KMS-11 (cell line): ENCODE results near the gene SPNS2.

Experiments
- H2AFZ ChIP-seq: fragments of 200-600 bp; sonication (generic); 2 replicates; pipeline ENCODE4 v1.6.1; 2016; ENCODE audit warnings: antibody characterized with exemption, mixed run types, low read depth
- H3K27ac ChIP-seq: fragments of 200-600 bp; sonication (generic); 2 replicates; pipeline ENCODE4 v1.6.1; 2016; ENCODE audit warnings: mild to moderate bottlenecking, mixed run types
- H3K27me3 ChIP-seq: fragments of 200-600 bp; sonication (generic); 2 replicates; pipeline ENCODE4 v1.6.1; 2017; ENCODE audit warnings: mild to moderate bottlenecking, low read depth, mixed run types, moderate library complexity; ENCODE audit not compliant: insufficient read depth
- H3K36me3 ChIP-seq: fragments of 200-600 bp; sonication (generic); 2 replicates; pipeline ENCODE4 v1.6.1; 2017; ENCODE audit warnings: mild to moderate bottlenecking, mixed run types; ENCODE audit not compliant: insufficient read depth
- H3K4me1 ChIP-seq: fragments of 200-600 bp; sonication (generic); 2 replicates; pipeline ENCODE4 v1.6.1; 2016; ENCODE audit warnings: mild to moderate bottlenecking, low read depth, mixed run types; ENCODE audit not compliant: poor library complexity, severe bottlenecking
- H3K4me2 ChIP-seq: fragments of 200-600 bp; sonication (generic); 2 replicates; pipeline ENCODE4 v1.7.0; 2016; ENCODE audit warnings: mild to moderate bottlenecking, mixed run types
- H3K4me3 ChIP-seq: fragments of 200-600 bp; sonication (generic); IDR thresholded peaks from 2 replicates; pipeline ENCODE4 v1.6.1; 2017; ENCODE audit warnings: low read depth, low read length, mixed read lengths; ENCODE audit not compliant: insufficient read depth
- H3K79me2 ChIP-seq: fragments of 200-600 bp; sonication (generic); 2 replicates; pipeline ENCODE4 v1.6.1; 2016; ENCODE audit warnings: low read depth, mixed run types; ENCODE audit not compliant: insufficient read depth
- H3K9ac ChIP-seq: fragments of 200-600 bp; sonication (generic); 2 replicates; pipeline ENCODE4 v1.6.1; 2016; ENCODE audit warnings: mild to moderate bottlenecking, mixed run types
- H4K20me1 ChIP-seq: fragments of 200-600 bp; sonication (generic); 2 replicates; pipeline ENCODE4 v1.6.1; 2016; ENCODE audit warnings: mild to moderate bottlenecking, mixed run types; ENCODE audit not compliant: insufficient read depth
- CTCF ChIP-seq: fragments of 200-600 bp; sonication (generic); conservative IDR thresholded peaks from 2 replicates; pipeline ENCODE4 v1.6.1; 2017; ENCODE audit warnings: low read depth, mild to moderate bottlenecking, antibody characterized with exemption, low read length, moderate library complexity, mixed read lengths

SPNS2 gene

GRCh38 chr17:4469552-4469951 lies 29.1 kb upstream of the SPNS2 start:
- H3K79me2 ChIP-seq, result no peaks in the 10 kb centered on the region
- no peaks in the 10 kb centered on the region for H3K4me1 ChIP-seq
- no peak overlapping the region for H3K27ac ChIP-seq
- TF ChIP-seq CTCF, result no peak
- no peak overlapping the region for H3K4me3 ChIP-seq
- no peak overlapping the region for H3K4me2 ChIP-seq
- no peaks in the 10 kb centered on the region for H3K36me3 ChIP-seq
- no peak overlapping the region for H3K9ac ChIP-seq
- H3K27me3 ChIP-seq, result no peaks in the 10 kb centered on the region; the same call in 1 of the 2 replicates
- no peaks in the 10 kb centered on the region for H4K20me1 ChIP-seq
- no peak overlapping the region for H2AFZ ChIP-seq

GRCh38 chr17:4472286-4472685 lies 26.4 kb upstream of the SPNS2 start:
- Histone ChIP-seq H3K9ac (no peak overlapping the region), H3K36me3 (no peaks in the 10 kb centered on the region), H3K4me1 (no peaks in the 10 kb centered on the region), H3K79me2 (no peaks in the 10 kb centered on the region), H2AFZ (no peak overlapping the region), H4K20me1 (no peaks in the 10 kb centered on the region), H3K4me3 (no peak overlapping the region), H3K27ac (no peak overlapping the region), H3K4me2 (no peak overlapping the region), H3K27me3 (peaks cover 11% of the 10 kb centered on the region)
- no peak for TF ChIP-seq CTCF

- no peak for TF ChIP-seq CTCF
- H3K27ac ChIP-seq, result no peak overlapping the region
- no peaks in the 10 kb centered on the region for H3K4me1 ChIP-seq
- no peak overlapping the region for H3K9ac ChIP-seq
- no peaks in the 10 kb centered on the region for H3K79me2 ChIP-seq
- no peak overlapping the region for H3K4me3 ChIP-seq
- peaks cover 19% of the 10 kb centered on the region for H3K27me3 ChIP-seq
- H4K20me1 ChIP-seq, result no peaks in the 10 kb centered on the region
- no peaks in the 10 kb centered on the region for H3K36me3 ChIP-seq
- no peak overlapping the region for H3K4me2 ChIP-seq
- no peak overlapping the region for H2AFZ ChIP-seq
Measured at GRCh38 chr17:4474093-4474492, 24.6 kb upstream of the SPNS2 start.

- no peaks in the 10 kb centered on the region for H3K4me1 ChIP-seq
- H3K27me3 ChIP-seq, result peaks cover 19% of the 10 kb centered on the region
- no peaks in the 10 kb centered on the region for H3K79me2 ChIP-seq
- H3K4me2 ChIP-seq, result no peak overlapping the region
- H3K36me3 ChIP-seq, result no peaks in the 10 kb centered on the region
- H3K27ac ChIP-seq, result no peak overlapping the region
- H3K9ac ChIP-seq, result no peak overlapping the region
- H2AFZ ChIP-seq, result no peak overlapping the region
- no peaks in the 10 kb centered on the region for H4K20me1 ChIP-seq
- no peak for TF ChIP-seq CTCF
- H3K4me3 ChIP-seq, result no peak overlapping the region
Measured at GRCh38 chr17:4475001-4475400, 23.7 kb upstream of the SPNS2 start.
